Spinal cord (tissue), 10 donors: ENCODE measurements around the gene DOCK9. TPM values are rescaled to one million over a fixed set of nuclear protein-coding genes. Genes with fewer than 3 reads are reported as not detected.
A peak's percentile ranks its signal among the peaks of the same experiment; 100 is the strongest.
"Not testable (repeated sequence)": the region's sequence is repeated elsewhere in the genome, so short reads cannot be mapped to it uniquely, and the experiment has no call there.

ENCODE experiments used
- DNase-seq, 6 donors: peaks; one replicate each; pipeline versions ENCODE4 v3.0.0 to v3.0.0-alpha.2; 2013 to 2015; ENCODE audit warnings: low spot score in 6 of 6, low read depth in 4 of 6
- H3K27ac ChIP-seq: one replicate; pipeline ENCODE4 v1.5.1; 2013; ENCODE audit warnings: low read depth, low read length, control low read depth
- H3K27me3 ChIP-seq: one replicate; pipeline ENCODE4 v1.6.1; 2013; ENCODE audit warnings: low read length; ENCODE audit not compliant: control insufficient read depth, insufficient read depth
- H3K36me3 ChIP-seq: one replicate; pipeline ENCODE4 v1.6.1; 2013; ENCODE audit warnings: low read length; ENCODE audit not compliant: control insufficient read depth, insufficient read depth
- H3K4me1 ChIP-seq: one replicate; pipeline ENCODE4 v1.6.1; 2013; ENCODE audit warnings: low read length; ENCODE audit not compliant: control insufficient read depth, insufficient read depth
- H3K4me3 ChIP-seq: one replicate; pipeline ENCODE4 v1.5.1; 2013; ENCODE audit warnings: low read depth, low read length, control low read depth
- H3K9me3 ChIP-seq: one replicate; pipeline ENCODE4 v1.6.1; 2013; ENCODE audit warnings: low read length; ENCODE audit not compliant: control insufficient read depth, insufficient read depth
- WGBS: methylation state at CpG from one replicate; pipeline ENCODE4 v1.1.5; 2013; ENCODE audit warnings: missing lambda C conversion rate; ENCODE audit not compliant: insufficient coverage; 5-methylcytosine and 5-hydroxymethylcytosine counted together
- polyA plus RNA-seq, 2 donors: library from polyadenylated mRNA; unstranded; fragments of 120-200 nt; gene quantifications; one replicate each; pipeline ENCODE4 v1.2.1, GENCODE V29; 2013; ENCODE audit not compliant: insufficient read length in 2 of 2
- total RNA-seq, 2 donors: library from RNA; depleted of rRNA in 1 of 2; stranded (reverse); fragments of 120-200 nt in 1 of 2; fragments of >200 nt in 1 of 2; gene quantifications; one replicate each; pipeline versions ENCODE4 v1.2.3 to v1.2.4, GENCODE V29; 2013 to 2014
- donor health status: healthy.

Gene DOCK9
- total and polyA plus RNA-seq, 4 donors: 74.4 to 117 (median 97.3) TPM

DNA sequence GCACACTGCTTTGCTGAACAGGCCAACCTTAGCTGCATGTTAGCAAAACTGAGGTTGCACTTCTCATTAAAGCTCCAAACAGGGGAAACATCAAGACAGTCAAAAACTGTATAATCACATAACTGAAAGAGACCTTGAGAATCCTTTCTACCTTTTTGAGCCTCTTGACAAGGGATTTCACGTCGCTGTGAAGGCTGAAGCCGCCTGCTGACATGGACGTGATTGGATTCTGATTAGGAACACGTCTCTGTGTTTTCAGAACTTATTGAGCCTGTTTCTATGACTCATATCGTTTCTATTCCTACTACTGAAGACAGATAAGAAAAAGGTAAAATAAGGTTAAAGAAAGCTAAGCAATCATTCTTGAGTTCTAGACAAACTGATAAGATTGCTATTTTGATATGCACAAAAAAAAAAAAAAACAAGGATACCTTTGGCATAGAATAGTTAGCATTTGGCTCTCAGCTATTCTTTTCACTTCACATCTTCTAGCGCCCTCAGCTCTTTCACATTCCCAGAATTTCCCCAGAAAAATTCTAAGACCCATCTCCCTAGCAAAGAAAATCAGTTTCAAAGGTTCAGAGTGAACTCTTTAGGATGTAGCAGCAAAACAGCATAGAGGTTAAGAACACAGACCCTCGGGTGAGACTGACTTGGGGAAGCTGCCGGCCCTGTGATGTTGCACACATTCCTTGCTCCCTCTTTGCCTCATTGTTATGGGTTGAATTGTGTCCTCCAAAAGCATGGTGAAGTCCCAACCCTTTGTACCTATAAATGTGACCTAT, 81.6 kb downstream of the DOCK9 start:
- no peaks in the 10 kb centered on the region for H3K4me1 ChIP-seq
- no peaks in the 10 kb centered on the region for H3K27me3 ChIP-seq
- no peak for DNase-seq
- H3K4me3 ChIP-seq: no peak overlapping the region
- no peak overlapping the region for H3K27ac ChIP-seq
- H3K9me3 ChIP-seq: no peaks in the 10 kb centered on the region
- H3K36me3 ChIP-seq: no peaks in the 10 kb centered on the region
- WGBS: 94% methylated on average over 5 of the region's 9 CpGs

DNA sequence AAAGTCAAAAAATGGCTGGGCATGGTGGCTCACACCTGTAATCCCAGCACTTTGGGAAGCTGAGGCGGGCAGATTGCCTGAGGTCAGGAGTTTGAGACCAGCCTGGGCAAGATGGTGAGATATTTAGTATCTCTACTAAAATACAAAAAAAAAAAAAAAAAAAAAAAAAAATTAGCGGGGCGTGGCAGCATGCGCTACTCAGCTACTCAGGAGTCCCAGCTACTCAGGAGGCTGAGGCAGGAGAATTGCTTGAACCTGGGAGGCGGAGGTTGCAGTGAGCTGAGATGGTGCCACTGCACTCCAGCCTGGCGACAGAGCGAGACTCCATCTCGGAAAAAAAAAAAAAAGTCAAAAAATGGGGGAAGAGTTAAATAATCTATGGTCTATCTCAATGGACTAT, 83.0 kb downstream of the DOCK9 start:
- WGBS: 96% methylated on average over 3 of the region's 8 CpGs
- not testable (repeated sequence) for H3K27me3 ChIP-seq, H3K4me1 ChIP-seq, H3K4me3 ChIP-seq, H3K36me3 ChIP-seq, DNase-seq, H3K9me3 ChIP-seq, H3K27ac ChIP-seq

DNA sequence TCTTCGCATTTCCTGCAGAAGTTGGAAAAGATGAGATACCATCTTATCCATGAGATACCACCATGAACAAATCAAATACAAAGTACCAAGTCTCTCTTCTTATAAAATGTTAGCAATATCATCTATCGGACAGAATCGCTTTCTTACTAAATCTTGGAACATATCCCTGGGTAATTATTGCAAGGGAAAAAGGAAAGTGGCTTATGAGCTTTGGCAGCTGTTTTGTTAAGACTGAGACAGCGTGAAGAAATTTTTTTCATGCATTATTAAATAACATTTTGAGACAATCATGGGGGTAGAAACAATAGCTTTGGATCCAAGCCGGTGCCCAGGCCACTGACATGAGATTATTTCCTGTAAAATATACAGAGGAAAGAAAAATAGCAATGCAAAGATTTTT, 84.5 kb downstream of the DOCK9 start:
- no peak for DNase-seq
- H3K4me3 ChIP-seq: no peak overlapping the region
- peaks cover 7% of the 10 kb centered on the region for H3K4me1 ChIP-seq
- no peaks in the 10 kb centered on the region for H3K27me3 ChIP-seq
- 100% methylated on average over 1 of the region's 5 CpGs for WGBS
- no peak overlapping the region for H3K27ac ChIP-seq
- no peaks in the 10 kb centered on the region for H3K36me3 ChIP-seq
- no peaks in the 10 kb centered on the region for H3K9me3 ChIP-seq

- Histone ChIP-seq H3K9me3 (no peaks in the 10 kb centered on the region), H3K36me3 (no peaks in the 10 kb centered on the region), H3K4me1 (peaks cover 7% of the 10 kb centered on the region), H3K4me3 (no peak overlapping the region), H3K27me3 (no peaks in the 10 kb centered on the region), H3K27ac (no peak overlapping the region)
- DNase-seq: no peak
- 73% methylated on average over 2 of the region's 5 CpGs for WGBS
Observed at GRCh38 chr13:98892821-98893220, 85.0 kb downstream of the DOCK9 start.

DNA sequence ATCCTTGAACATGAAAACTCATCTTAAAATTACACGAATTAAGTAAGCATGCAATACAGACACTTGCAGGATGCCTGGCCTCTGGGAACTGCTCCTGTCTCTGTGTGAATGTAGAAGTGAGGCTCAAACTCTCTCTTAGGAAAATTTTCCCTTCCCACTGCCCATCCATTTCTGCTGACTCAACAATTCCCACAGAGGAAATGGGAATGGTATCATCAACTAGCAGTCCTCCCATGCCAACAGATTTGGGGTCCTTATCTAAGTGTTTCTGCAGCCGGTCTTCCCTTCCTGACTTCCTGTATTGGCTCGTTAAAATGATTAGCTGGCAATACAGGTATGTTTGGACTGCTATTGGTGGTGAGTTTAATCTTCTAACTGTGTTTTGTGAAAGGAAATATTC, 85.8 kb downstream of the DOCK9 start:
- no CpG with 5 or more reads among the region's 3 CpGs for WGBS
- Histone ChIP-seq H3K4me1 (peaks cover 7% of the 10 kb centered on the region), H3K27ac (no peak overlapping the region), H3K27me3 (no peaks in the 10 kb centered on the region), H3K4me3 (no peak overlapping the region), H3K36me3 (no peaks in the 10 kb centered on the region), H3K9me3 (no peaks in the 10 kb centered on the region)
- no peak for DNase-seq

DNA sequence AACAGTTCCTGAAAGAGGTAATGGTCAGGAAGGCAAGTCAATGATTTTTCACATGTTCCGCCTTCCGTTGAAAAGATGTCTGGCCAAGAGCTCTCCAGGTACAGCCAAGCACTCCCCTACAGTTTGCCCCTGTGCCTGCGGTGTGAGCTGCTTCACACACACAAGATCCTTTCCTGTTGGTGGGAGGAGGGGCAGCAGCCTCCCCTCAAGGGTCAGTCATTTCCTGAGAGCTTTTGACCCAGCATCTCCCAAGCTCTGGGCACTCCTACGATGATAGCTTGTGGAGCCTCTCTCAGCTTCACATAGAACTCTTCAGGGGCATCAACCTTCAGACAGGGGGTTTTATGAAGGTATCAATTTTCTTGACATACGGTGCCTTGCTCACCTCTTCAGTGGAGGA, 86.9 kb downstream of the DOCK9 start:
- H3K27me3 ChIP-seq: no peaks in the 10 kb centered on the region
- H3K36me3 ChIP-seq: peaks cover 3% of the 10 kb centered on the region
- no peak for DNase-seq
- no peaks in the 10 kb centered on the region for H3K9me3 ChIP-seq
- no CpG with 5 or more reads among the region's 5 CpGs for WGBS
- peaks cover 7% of the 10 kb centered on the region for H3K4me1 ChIP-seq
- H3K4me3 ChIP-seq: no peak overlapping the region
- no peak overlapping the region for H3K27ac ChIP-seq

GRCh38 chr13:98890186-98890585, 87.7 kb downstream of the DOCK9 start:
- no peaks in the 10 kb centered on the region for H3K9me3 ChIP-seq
- H3K4me3 ChIP-seq: no peak overlapping the region
- no peaks in the 10 kb centered on the region for H3K27me3 ChIP-seq
- H3K36me3 ChIP-seq: peaks cover 5% of the 10 kb centered on the region
- no peak overlapping the region for H3K27ac ChIP-seq
- H3K4me1 ChIP-seq: peaks cover 7% of the 10 kb centered on the region
- 44% methylated on average over 7 of the region's 8 CpGs for WGBS
- DNase-seq: peak in 4 of 6 donors; percentile 15 to 78 (median 52)

DNA sequence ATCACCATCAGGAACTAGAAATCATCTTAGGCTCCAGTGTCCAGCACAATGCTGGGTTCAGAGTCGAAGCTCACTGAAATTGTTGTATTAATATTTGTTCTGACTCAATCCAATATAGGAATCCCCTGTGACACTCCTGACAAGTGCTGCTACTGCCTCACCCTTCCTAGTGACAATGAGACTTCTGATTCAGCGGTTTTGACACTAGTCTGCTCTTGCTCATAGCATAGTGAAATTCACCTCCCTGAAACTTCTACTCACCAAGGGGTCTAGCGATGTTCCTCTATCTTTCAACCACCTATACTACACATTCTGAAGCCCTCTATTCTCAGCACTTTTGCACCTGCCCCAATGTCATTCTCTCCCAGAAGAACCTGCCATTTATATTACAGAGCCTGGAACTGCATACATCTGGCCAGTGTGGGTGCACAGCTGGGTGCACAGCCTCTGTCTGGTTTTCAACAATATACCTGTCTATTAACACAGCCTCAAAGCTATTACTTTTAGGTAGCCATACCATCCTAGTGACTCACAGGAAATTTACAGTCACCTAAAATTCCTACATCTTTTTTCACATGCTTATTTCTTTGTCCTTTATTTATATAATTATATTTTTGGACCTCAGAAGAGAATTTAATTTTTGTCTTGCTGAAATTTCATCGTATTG, 88.3 kb downstream of the DOCK9 start:
- no peaks in the 10 kb centered on the region for H3K9me3 ChIP-seq
- H3K4me1 ChIP-seq: peaks cover 7% of the 10 kb centered on the region
- H3K4me3 ChIP-seq: no peak overlapping the region
- H3K27ac ChIP-seq: no peak overlapping the region
- DNase-seq: no peak
- 97% methylated on average over 2 of the region's 4 CpGs for WGBS
- peaks cover 6% of the 10 kb centered on the region for H3K36me3 ChIP-seq
- no peaks in the 10 kb centered on the region for H3K27me3 ChIP-seq

DNA sequence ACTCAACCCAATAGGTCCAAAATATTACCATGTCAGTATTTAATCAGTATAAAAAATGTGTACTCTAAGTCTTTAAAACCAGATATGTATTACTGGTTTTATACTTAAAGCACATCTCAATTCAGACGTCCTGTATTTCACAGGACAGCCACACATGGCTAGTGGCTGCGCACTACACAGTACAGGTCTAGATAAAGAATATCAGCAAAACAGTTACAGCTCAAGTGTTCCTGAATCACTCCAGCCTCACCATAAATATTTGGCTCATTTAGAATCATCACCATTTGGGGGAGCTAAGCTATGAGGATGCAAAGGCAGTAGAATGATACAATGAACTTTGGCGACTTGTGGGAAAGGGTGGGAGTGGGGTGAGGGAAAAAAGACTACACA, 89.0 kb downstream of the DOCK9 start:
- Histone ChIP-seq H3K4me1 (peaks cover 7% of the 10 kb centered on the region), H3K27me3 (no peaks in the 10 kb centered on the region), H3K36me3 (peaks cover 6% of the 10 kb centered on the region), H3K9me3 (no peaks in the 10 kb centered on the region), H3K4me3 (no peak overlapping the region), H3K27ac (no peak overlapping the region)
- DNase-seq: no peak
- WGBS: no CpG with 5 or more reads among the region's 3 CpGs
